22Rv1 (cell line): Measurements from ENCODE around the gene ADGRA1.

Source experiments
- H3K27ac ChIP-seq: fragments of 450-650 bp; 2 replicates; pipeline ENCODE4 v1.5.1; 2017
- CTCF ChIP-seq: fragments of 450-650 bp; IDR thresholded peaks from 2 replicates; pipeline ENCODE4 v1.5.1; 2017; ENCODE audit warnings: mild to moderate bottlenecking
- ZFX ChIP-seq: fragments of 450-650 bp; IDR thresholded peaks from 2 replicates; pipeline ENCODE4 v1.6.1; 2017; ENCODE audit warnings: antibody characterized with exemption, borderline replicate concordance

The ADGRA1 gene

GRCh38 chr10:133062085-133062484 lies 25.6 kb upstream of the ADGRA1 start:
- no peak overlapping the region for H3K27ac ChIP-seq
- TF ChIP-seq ZFX (no peak), CTCF (no peak)

- TF ChIP-seq CTCF = no peak
- no peak for TF ChIP-seq ZFX
- H3K27ac ChIP-seq = no peak overlapping the region
These were observed 25.1 kb upstream of the ADGRA1 start for GRCh38 chr10:133062635-133063034.

- H3K27ac ChIP-seq = no peak overlapping the region
- TF ChIP-seq ZFX = no peak
- no peak for TF ChIP-seq CTCF
These were observed 20.3 kb upstream of the ADGRA1 start for GRCh38 chr10:133067149-133068105.

- TF ChIP-seq CTCF = no peak
- no peak for TF ChIP-seq ZFX
- H3K27ac ChIP-seq = no peak overlapping the region
These were observed 19.4 kb upstream of the ADGRA1 start for GRCh38 chr10:133068111-133069032.

GRCh38 chr10:133069033-133069525 lies 18.6 kb upstream of the ADGRA1 start:
- TF ChIP-seq ZFX (no peak), CTCF (no peak)
- H3K27ac ChIP-seq = no peak overlapping the region

- TF ChIP-seq ZFX (no peak), CTCF (no peak)
- no peak overlapping the region for H3K27ac ChIP-seq
These were observed 17.3 kb upstream of the ADGRA1 start for GRCh38 chr10:133070405-133070804.
